HG03354 (cell line): ENCODE results near the gene EPN1.

Source experiments
- ATAC-seq: cut with Tn5 transposase; IDR thresholded peaks from one replicate; pipeline ENCODE4 v1.9.1; 2021; ENCODE audit warnings: mild to moderate bottlenecking; ENCODE audit not compliant: unreplicated experiment, poor library complexity, severe bottlenecking

Gene EPN1

DNA sequence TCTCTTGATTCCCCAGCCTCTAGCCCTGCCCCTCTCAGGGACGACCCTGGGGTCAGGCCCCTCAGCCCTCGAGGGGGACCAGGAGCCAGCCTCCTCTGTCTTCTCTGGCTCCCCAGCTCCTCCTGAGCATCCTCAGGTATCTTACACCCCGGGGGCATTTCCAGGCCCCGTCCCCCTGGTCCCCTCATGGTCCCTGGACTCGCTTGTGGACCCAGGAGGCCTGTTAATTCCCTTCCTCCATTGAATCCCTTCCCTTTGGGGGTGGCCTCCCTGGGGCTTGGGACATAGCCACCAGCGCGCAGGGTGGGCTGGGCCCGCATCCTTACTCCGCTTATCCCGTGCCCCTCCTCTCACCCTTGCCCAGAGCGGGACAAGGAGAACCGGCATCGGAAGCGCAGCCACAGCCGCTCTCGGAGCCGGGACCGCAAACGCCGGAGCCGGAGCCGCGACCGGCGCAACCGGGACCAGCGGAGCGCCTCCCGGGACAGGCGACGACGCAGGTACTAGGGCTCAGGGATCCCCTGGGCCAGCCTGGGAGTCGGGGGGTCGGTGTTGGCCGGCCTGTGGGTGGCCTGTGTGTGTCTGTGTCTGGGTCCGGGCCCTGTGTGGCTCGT is 16.1 kb upstream of the EPN1 start:
- no peak for ATAC-seq

- no peak for ATAC-seq
Measured at GRCh38 chr19:55659822-55660221, 15.2 kb upstream of the EPN1 start.

DNA sequence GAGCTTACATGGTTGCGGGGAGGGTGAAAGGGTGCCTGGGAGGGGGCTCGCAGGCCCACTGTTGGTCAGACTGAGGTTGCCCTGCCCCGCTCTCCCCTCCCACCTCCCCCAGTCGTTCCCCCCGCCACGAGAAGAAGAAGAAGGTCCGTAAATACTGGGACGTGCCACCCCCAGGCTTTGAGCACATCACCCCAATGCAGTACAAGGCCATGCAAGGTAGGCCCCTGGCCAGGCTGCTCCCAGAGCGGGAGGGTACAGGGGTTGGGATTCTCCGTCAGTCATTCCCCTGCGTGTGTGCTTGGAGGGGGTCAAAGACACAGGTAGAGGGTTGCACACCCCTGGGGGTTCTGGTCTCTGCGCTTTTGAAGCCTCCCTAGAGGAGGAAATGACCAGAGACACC is 14.6 kb upstream of the EPN1 start:
- no peak for ATAC-seq

- no peak for ATAC-seq
Measured at GRCh38 chr19:55660991-55661390, 14.0 kb upstream of the EPN1 start.

GRCh38 chr19:55661826-55662225 is 13.2 kb upstream of the EPN1 start:
- ATAC-seq, result no peak

- ATAC-seq, result no peak
Measured at GRCh38 chr19:55663846-55664536, 11.0 kb upstream of the EPN1 start.

DNA sequence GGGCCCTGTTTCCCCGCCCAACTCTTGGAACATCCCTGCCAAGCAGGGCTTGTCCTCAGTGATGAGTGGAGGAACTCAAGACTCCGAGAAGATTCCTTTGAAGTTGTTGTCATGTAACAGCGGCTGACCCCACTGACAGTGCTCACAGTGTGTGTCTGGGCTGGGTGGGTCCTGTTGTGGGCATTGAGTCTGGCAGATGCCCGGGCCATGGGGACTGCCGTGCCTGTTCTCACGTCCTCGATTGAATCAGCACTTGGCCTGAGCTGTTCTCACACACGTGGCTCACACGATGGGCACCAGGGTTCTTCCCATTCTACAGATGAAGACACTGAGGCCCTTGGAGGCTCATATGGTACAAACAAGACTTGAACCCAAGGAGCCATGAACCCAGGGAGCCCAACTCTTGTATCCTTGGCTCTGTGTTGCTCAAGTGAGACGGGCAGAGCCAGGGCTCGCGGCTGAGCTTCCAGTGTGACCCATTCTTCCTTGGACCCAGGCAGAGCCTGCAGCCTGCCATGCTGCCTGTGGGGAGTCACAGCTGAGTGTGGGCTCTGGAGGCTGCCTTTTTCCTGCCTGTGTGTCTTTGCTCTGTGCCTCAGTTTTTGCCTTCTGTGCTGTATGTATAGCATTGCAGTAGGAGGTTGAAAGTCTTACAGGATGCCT is 8.6 kb upstream of the EPN1 start:
- no peak for ATAC-seq

DNA sequence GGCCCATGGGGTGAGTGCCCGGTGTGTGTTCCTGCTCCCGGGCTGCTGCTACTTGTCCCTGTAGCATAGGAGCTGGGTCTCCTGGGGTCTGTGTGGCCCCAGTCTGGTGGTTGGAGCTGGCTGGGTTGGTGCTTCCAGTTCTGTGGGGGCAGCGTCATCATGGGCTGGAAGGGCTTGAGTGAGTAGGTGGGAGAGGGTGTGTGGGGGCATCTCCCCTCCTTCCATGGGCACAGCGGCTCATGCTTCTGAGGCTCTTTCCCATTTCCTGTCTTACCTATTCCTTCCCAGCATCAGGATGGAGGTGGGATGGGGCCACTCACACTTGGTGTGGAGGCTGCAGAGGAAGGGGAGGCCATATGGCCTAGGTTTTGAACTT is 8.0 kb upstream of the EPN1 start:
- no peak for ATAC-seq

DNA sequence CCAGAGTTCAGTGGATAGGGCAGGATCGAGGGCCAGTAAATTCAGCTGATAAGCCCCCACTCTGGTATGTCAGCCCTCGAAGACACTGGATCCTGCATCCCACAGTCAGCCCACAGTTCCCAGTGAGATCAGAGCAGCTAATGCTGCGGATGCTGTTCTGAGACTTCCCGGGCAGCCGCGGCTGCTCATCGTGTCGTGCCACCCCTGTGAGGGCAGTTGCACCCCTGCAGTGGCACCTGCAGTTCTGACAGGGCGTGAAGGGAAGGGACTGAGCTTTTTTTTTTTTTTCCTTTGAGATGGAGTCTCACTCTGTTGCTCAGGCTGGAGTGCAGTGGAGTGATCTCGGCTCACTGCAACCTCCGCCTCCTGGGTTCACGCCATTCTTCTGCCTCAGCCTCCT is 7.5 kb upstream of the EPN1 start:
- ATAC-seq, result no peak

GRCh38 chr19:55667958-55668357 is 7.1 kb upstream of the EPN1 start:
- ATAC-seq, result no peak

- ATAC-seq, result no peak
Measured at GRCh38 chr19:55668603-55669348, 6.2 kb upstream of the EPN1 start.

DNA sequence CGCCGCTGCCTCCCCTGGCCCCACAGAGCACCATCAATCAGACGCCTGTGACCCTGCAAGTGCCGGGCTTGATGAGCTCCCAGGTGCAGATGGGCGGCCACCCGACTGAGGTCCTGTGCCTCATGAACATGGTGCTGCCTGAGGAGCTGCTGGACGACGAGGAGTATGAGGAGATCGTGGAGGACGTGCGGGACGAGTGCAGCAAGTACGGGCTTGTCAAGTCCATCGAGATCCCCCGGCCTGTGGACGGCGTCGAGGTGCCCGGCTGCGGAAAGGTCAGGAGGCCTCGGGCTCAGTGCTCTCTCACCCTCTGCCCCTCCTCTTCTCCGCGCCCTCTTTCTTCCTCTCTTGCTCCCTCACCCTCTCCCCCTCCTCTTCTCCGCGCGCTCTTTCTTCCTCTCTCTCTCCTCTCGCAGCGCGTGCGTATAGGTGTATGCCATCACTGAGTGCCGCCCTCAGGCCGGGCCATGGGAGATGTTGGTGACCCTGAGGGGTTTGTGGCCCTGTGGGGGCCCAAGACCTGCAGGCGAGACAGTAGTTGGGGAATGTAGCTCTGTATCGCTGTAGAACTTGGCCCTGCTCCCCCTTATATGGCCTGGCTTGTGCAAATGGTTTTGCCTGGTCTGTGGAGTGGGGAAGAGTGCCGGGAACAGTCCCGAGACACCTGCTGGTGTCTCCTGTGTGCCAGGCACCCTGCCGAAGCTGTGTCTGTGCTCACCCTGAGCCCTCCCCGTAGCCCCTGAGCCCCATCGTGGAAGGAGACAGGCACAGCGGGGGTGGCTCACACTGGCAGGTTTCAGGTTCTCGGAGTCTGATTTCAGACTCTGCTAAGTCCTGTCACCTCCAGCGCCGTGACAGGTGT is 5.4 kb upstream of the EPN1 start:
- no peak for ATAC-seq

DNA sequence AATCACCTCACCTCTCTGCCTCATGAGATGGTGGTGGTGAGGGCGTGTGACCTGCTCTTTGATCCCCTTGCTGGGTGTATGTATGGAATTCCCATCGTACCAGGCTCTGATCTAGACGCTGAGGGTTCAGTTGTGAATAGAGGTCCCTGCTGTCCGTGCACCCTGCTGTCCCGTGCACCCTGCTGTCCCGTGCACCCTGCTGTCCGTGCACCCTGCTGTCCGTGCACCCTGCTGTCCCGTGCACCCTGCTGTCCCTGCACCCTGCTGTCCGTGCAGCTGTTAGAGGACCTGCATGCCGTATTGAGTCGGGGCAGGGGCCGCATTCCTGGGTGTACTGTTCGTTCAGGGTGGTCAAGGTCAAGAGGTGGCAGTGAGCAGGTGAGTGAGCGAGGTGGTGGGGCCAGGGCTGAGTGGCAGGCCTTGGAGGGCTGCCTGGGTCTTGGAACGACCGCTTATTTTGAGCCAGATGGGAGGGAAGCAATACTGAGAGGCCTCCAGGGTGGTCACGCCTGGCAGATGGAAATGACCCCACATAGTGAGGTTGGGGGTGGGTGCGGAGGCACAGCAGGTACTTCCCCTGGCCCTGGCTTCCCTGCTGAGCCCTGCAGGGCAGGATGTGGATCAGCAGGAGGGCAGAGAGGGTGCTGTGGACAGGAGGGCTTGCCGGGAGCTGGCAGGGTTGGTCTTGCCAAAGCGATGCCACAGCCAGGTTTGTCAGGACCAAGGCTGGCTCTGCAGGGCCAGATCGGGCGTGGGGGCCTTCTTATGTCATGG is 4.6 kb upstream of the EPN1 start:
- ATAC-seq, result no peak

- ATAC-seq, result no peak
Measured at GRCh38 chr19:55671054-55671378, 4.0 kb upstream of the EPN1 start.

DNA sequence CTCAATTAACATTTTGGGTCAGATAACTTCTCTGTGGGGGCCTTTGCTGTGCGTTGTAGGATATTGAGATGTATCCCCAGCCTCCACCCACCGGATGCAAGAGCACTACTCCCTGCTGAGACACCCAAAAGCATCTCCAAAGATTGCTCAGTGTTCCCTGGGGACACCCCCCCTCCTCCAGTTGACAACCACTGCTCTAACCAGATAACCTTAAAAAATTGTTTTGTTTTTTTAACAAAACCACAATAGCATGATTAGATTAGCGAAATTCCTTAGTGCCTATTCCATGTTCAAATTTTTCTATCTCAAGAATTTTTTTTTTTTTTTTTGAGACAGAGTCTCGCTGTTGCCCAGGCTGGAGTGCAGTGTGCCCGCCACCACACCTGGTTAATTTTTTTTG is 2.6 kb upstream of the EPN1 start:
- no peak for ATAC-seq

DNA sequence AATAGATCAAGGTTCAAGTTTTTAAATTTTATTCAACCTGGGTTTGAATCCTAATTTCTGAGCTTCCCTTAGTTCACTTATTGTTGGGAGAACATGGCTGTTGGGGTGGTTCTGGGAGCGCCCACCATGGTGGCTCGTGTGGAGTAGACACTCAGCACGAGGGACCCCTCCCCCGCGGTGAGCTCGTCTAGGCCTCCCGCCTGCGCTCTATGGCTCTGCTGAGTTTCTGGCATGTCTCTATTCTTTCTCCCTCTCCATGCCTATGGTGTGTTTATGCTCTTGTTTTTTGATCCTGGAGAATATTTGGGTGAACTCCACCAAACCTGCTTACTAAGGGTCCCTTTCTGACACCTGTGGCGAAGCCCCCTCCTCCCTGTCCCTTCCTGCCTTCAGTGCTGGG is 1.6 kb upstream of the EPN1 start:
- ATAC-seq, result no peak

GRCh38 chr19:55673889-55674288 is 1.1 kb upstream of the EPN1 start:
- no peak for ATAC-seq

DNA sequence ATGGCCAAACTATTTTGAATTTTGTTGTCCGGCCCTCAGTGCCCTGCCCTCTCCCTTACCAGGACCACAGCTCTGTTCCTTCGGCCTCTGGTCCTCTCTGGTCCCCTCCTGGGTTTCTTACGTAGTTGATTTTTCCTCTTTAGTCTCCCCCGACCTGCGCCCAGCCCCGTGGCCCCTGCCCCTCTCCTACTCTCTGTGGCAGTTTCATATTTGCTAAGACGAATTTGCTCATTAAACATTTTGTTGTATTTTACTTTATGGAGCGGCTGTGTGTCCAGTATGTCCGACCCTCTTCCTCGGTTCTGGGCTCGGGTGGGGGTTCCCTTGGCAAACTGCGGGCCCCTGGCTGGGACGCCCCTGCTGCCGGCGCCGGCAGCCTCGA is 576 bp upstream of the EPN1 start:
- ATAC-seq, result no peak

GRCh38 chr19:55675661-55676354 is 782 bp downstream of the EPN1 start:
- ATAC-seq, result no peak
